ENCODE measurements around the gene EWSR1.

Gene EWSR1

GRCh38 chr22:29340566-29340965 is 72.5 kb downstream of the EWSR1 start:
- no peak for DNase-seq (ENCODE audit: low read depth)
- TF ChIP-seq CTCF (IDR thresholded peaks at IDR 0.05; ENCODE audit: low read length, missing control alignments): no peak
- no peak overlapping the region for H3K4me3 ChIP-seq (replicated peaks; ENCODE audit: low read depth, low read length)

- no peak overlapping the region for H3K4me3 ChIP-seq (replicated peaks; ENCODE audit: low read depth, low read length)
- TF ChIP-seq CTCF (IDR thresholded peaks at IDR 0.05; ENCODE audit: low read length, missing control alignments): no peak
- DNase-seq (ENCODE audit: low read depth): no peak
These were observed 73.2 kb downstream of the EWSR1 start for GRCh38 chr22:29341056-29341848.

GRCh38 chr22:29341849-29342127 is 73.7 kb downstream of the EWSR1 start:
- no peak for TF ChIP-seq CTCF (IDR thresholded peaks at IDR 0.05; ENCODE audit: low read length, missing control alignments)
- no peak for DNase-seq (ENCODE audit: low read depth)
- H3K4me3 ChIP-seq (replicated peaks; ENCODE audit: low read depth, low read length): no peak overlapping the region

- H3K4me3 ChIP-seq (replicated peaks; ENCODE audit: low read depth, low read length): no peak overlapping the region
- no peak for DNase-seq (ENCODE audit: low read depth)
- TF ChIP-seq CTCF (IDR thresholded peaks at IDR 0.05; ENCODE audit: low read length, missing control alignments): no peak
These were observed 74.1 kb downstream of the EWSR1 start for GRCh38 chr22:29342177-29342576.

GRCh38 chr22:29342577-29343312 is 74.7 kb downstream of the EWSR1 start:
- no peak overlapping the region for H3K4me3 ChIP-seq (replicated peaks; ENCODE audit: low read depth, low read length)
- DNase-seq (ENCODE audit: low read depth): no peak
- TF ChIP-seq CTCF (IDR thresholded peaks at IDR 0.05; ENCODE audit: low read length, missing control alignments): no peak

- no peak for TF ChIP-seq CTCF (IDR thresholded peaks at IDR 0.05; ENCODE audit: low read length, missing control alignments)
- no peak overlapping the region for H3K4me3 ChIP-seq (replicated peaks; ENCODE audit: low read depth, low read length)
- no peak for DNase-seq (ENCODE audit: low read depth)
These were observed 75.3 kb downstream of the EWSR1 start for GRCh38 chr22:29343313-29343805.
